ENCODE data around the gene NSF.

GRCh38 chr17:46765453-46765852 lies 175.0 kb downstream of the NSF start:
- no peak for TF ChIP-seq POLR2AphosphoS5 (IDR thresholded peaks at IDR 0.05; ENCODE audit: borderline replicate concordance, low read depth, low read length)
- TF ChIP-seq EZH2 (IDR thresholded peaks at IDR 0.05), result no peak
- TF ChIP-seq FOXP2 (optimal IDR thresholded peaks at IDR 0.05; ENCODE audit: control extremely low read depth, extremely low read length, insufficient read depth), result no peak

Measured in SK-N-MC (cell line).